Putamen (tissue), 1 donor: ENCODE results near the gene R3HDM2.

Source experiments
- DNase-seq: peaks from one replicate; pipeline ENCODE4 v3.0.0-alpha.2; 2016; ENCODE audit warnings: low spot score

The R3HDM2 gene

GRCh38 chr12:57229046-57229633 lies 201.7 kb downstream of the R3HDM2 start:
- DNase-seq = no peak

GRCh38 chr12:57227315-57228115 lies 203.3 kb downstream of the R3HDM2 start:
- no peak for DNase-seq

GRCh38 chr12:57226588-57227314 lies 204.1 kb downstream of the R3HDM2 start:
- no peak for DNase-seq

- no peak for DNase-seq
Observed at GRCh38 chr12:57225680-57226210, 205.1 kb downstream of the R3HDM2 start.

- no peak for DNase-seq
Observed at GRCh38 chr12:57224973-57225679, 205.7 kb downstream of the R3HDM2 start.

GRCh38 chr12:57224278-57224972 lies 206.4 kb downstream of the R3HDM2 start:
- DNase-seq = no peak

GRCh38 chr12:57223191-57224165 lies 207.4 kb downstream of the R3HDM2 start:
- no peak for DNase-seq

GRCh38 chr12:57222286-57223190 lies 208.3 kb downstream of the R3HDM2 start:
- no peak for DNase-seq

- DNase-seq = no peak
Observed at GRCh38 chr12:57221169-57221917, 209.5 kb downstream of the R3HDM2 start.

GRCh38 chr12:57220770-57221168 lies 210.1 kb downstream of the R3HDM2 start:
- DNase-seq = no peak

- DNase-seq = no peak
Observed at GRCh38 chr12:57219993-57220754, 210.7 kb downstream of the R3HDM2 start.

- no peak for DNase-seq
Observed at GRCh38 chr12:57219205-57219992, 211.4 kb downstream of the R3HDM2 start.

GRCh38 chr12:57218030-57218853 lies 212.6 kb downstream of the R3HDM2 start:
- DNase-seq = no peak

- no peak for DNase-seq
Observed at GRCh38 chr12:57216921-57217879, 213.6 kb downstream of the R3HDM2 start.
